ENCODE results near the gene C1orf21. TPM values are rescaled to one million over a fixed set of nuclear protein-coding genes. Genes with fewer than 3 reads are reported as not detected.

C1orf21 gene
- total and polyA plus RNA-seq, 2 donors (not counting 3 experiments of a cell fraction or from before 2014, with no cell fraction given) = 0.79 to 8.5 TPM

- no peak overlapping the region for H3K27ac ChIP-seq (ENCODE audit: insufficient read depth, low read depth, low read length)
- TF ChIP-seq JUN (IDR thresholded peaks at IDR 0.05; ENCODE audit: borderline replicate concordance, insufficient read depth, insufficient read length, low read depth) (no peak), MYC (IDR thresholded peaks at IDR 0.05; ENCODE audit: low read depth, low read length) (no peak), POLR2AphosphoS5 (IDR thresholded peaks at IDR 0.05; ENCODE audit: insufficient read depth, low read depth, low read length) (no peak), GATA2 (IDR thresholded peaks at IDR 0.05; ENCODE audit: insufficient read depth, insufficient read length, low read depth, low read length) (no peak), CTCF (IDR thresholded peaks at IDR 0.05; ENCODE audit: extremely low read depth in 1 of 2, insufficient read depth in 1 of 2, low read depth in 1 of 2, low read length in 2 of 2) (no peak), MAX (IDR thresholded peaks at IDR 0.05; ENCODE audit: insufficient read depth, insufficient read length) (no peak), FOS (IDR thresholded peaks at IDR 0.05; ENCODE audit: borderline replicate concordance, insufficient read depth, low read length) (no peak), POLR2A (IDR thresholded peaks at IDR 0.05; ENCODE audit: low read depth, low read length) (no peak), EZH2 (IDR thresholded peaks at IDR 0.05; ENCODE audit: borderline replicate concordance, low read depth, low read length, severe bottlenecking) (no peak)
- H3K4me2 ChIP-seq (ENCODE audit: insufficient read depth, low read length) = no peak overlapping the region
- no peak overlapping the region for H2AFZ ChIP-seq (ENCODE audit: low read depth, low read length)
- H3K36me3 ChIP-seq (ENCODE audit: control insufficient read depth in 2 of 2, extremely low read depth in 1 of 2, insufficient read depth in 2 of 2, low read length in 2 of 2) = no peaks in the 10 kb centered on the region
- no peaks in the 10 kb centered on the region for H3K27me3 ChIP-seq (ENCODE audit: control insufficient read depth in 2 of 2, insufficient read depth in 2 of 2, low read length in 2 of 2)
- ChIA-PET CTCF (no interaction called here), POLR2A (no interaction called here)
- no peak overlapping the region for H3K9ac ChIP-seq (replicated peaks; ENCODE audit: extremely low read depth, insufficient read depth, low read length)
- no peaks in the 10 kb centered on the region for H3K9me3 ChIP-seq (replicated peaks; ENCODE audit: control insufficient read depth, insufficient read depth, low read length)
- DNase-seq (ENCODE audit: low read depth, low spot score) = no peak
- no peak overlapping the region for H3K4me3 ChIP-seq (replicated peaks in 1 of 3; ENCODE audit: insufficient read depth in 1 of 3, low read depth in 1 of 3, low read length in 3 of 3)
- H4K20me1 ChIP-seq (replicated peaks; ENCODE audit: control insufficient read depth, extremely low read depth, insufficient read depth, low read length) = no peaks in the 10 kb centered on the region
- dilution Hi-C loops (cut with MboI; ENCODE audit: extremely low pct_ligation_motif_present, low sequenced_read_pairs) = no loop called here
- H3K79me2 ChIP-seq (ENCODE audit: control insufficient read depth, insufficient read depth, low read length) = no peaks in the 10 kb centered on the region
- no peaks in the 10 kb centered on the region for H3K4me1 ChIP-seq (ENCODE audit: control insufficient read depth, extremely low read depth, insufficient read depth, low read length)
- intact Hi-C loops (cut with micrococcal nuclease) = no loop called here
- BruUV-seq (replicated peaks) = no TSS peak
- FAIRE-seq = no peak
- H3K9me1 ChIP-seq (replicated peaks; ENCODE audit: control insufficient read depth, extremely low read depth, insufficient read depth, low read length) = no peaks in the 10 kb centered on the region
These were observed 147.9 kb downstream of the C1orf21 start for GRCh38 chr1:184534690-184535089.
